PC-3 (cell line): ENCODE data around the gene COX4I1.

ENCODE experiments used
- CTCF ChIP-seq: fragments of 300-600 bp; sonication (generic); conservative IDR thresholded peaks from 2 replicates; pipeline ENCODE4 v1.5.1; 2017; ENCODE audit warnings: antibody characterized with exemption, low read depth, mild to moderate bottlenecking, low read length
- EZH2 ChIP-seq: fragments of 300-600 bp; sonication (generic); IDR thresholded peaks from one replicate; pipeline ENCODE4 v1.6.1; 2017; ENCODE audit warnings: antibody characterized with exemption, mild to moderate bottlenecking, low read length; ENCODE audit not compliant: unreplicated experiment

GRCh38 chr16:85798283-85798776 is 1.2 kb upstream of the COX4I1 start:
- TF ChIP-seq CTCF = no peak
- no peak for TF ChIP-seq EZH2
